Right kidney (tissue), 1 donor: Measurements from ENCODE around the gene FGD6.
"Not testable (repeated sequence)": the region's sequence is repeated elsewhere in the genome, so short reads cannot be mapped to it uniquely, and the experiment has no call there.

Experiments
- DNase-seq: peaks from one replicate; pipeline ENCODE4 v3.0.0-alpha.2; 2016

The FGD6 gene

DNA sequence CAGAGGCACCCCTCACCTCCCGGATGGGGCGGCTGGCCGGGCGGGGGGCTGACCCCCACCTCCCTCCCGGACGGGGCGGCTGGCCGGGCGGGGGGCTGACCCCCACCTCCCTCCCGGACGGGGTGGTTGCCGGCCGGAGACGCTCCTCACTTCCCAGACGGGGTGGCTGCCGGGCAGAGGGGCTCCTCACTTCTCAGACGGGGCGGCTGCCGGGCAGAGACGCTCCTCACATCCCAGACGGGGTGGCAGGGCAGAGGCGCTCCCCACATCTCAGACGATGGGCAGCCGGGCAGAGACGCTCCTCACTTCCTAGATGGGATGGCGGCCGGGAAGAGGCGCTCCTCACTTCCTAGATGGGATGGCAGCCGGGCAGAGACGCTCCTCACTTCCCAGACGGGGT lies 18.4 kb upstream of the FGD6 start:
- not testable (repeated sequence) for DNase-seq

DNA sequence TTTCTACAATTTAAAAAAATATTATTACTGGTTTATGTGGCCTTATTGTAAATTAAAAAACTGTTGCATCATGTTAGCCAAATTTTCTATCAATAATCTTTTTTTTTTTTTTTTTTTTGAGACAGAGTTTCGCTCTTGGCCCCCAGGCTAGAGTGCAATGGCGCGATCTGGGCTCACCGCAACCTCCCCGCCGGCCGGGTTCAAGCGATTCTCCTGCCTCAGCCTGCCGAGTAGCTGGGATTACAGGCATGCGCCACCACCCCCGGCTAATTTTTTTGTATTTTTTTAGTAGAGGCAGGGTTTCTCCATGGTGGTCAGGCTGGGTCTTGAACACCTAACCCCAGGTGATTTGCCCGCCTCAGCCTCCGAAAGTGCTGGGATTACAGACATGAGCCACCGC lies 16.9 kb upstream of the FGD6 start:
- DNase-seq, result not testable (repeated sequence)

DNA sequence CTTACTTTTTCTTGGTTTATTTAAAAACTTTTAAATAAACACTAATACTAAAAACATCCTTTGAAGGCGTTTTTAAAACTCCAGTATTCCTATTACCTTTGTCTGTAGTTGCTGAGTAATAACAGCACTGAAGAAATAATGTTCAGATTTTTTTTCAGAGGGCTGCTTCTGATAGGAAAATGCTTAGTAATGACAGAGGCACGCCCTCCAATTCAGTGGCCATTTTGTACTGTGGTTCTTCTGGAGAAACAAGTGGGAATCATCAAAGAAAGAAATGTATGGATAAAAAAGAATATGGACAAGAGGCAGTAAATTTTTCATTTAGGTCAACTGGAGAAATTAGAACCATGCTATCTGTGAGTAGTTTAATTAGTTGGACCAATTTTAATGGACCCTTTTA lies 13.9 kb upstream of the FGD6 start:
- DNase-seq, result no peak

DNA sequence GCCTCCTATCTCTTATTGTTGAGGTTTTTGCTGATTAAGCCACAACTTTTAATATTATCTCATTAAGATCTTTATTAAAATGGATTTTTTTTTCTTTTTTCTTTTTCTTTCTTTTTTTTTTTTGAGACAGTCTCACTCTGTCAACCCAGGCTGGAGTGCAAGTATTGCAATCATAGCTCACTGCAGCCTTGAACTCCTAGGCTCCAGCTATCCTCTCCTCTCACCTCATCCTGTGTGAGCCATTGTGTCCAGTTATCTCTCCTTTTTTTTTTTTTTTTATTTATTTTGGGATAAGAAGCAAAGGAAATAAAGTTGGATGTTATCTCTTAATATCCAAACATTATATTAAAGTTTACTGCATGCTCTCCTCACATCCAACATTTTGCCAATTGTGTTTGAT lies 13.0 kb upstream of the FGD6 start:
- DNase-seq, result no peak

DNA sequence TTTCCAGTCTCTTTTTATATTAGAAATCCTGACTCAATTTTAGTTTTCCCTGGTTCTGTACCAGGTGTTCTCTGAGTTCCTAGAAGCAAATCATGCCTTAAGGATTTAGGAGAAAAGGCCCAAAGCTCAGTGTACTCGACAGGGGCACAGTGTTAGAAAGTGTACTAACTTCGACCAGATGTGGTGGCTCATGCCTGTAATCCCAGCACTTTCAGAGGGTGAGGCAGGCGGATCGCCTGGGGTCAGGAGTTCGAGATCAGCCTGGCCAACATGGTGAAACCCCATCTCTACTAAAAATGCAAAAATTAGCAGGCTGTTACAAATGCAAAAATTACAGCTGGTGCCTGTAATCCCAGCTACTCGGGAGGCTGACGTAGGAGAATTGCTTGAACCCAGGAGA lies 12.4 kb upstream of the FGD6 start:
- no peak for DNase-seq

DNA sequence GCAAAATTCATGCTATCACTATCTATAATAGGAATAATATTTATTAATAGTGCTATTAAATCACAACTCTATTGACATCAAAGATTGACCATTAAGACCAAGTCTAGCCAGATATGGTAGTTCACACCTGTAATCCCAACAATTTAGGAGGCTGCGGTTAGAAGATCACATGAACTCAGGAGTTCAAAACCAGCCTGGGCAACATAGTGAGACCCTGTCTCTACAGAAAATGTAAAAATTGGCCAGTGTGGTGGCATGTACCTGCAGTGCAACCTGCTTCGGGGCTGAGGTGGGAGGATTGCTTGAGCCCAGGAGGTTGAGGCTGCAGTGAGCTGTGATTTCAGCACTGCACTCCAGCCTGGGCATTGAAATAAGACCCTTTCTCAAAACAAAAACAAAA lies 11.3 kb upstream of the FGD6 start:
- no peak for DNase-seq

DNA sequence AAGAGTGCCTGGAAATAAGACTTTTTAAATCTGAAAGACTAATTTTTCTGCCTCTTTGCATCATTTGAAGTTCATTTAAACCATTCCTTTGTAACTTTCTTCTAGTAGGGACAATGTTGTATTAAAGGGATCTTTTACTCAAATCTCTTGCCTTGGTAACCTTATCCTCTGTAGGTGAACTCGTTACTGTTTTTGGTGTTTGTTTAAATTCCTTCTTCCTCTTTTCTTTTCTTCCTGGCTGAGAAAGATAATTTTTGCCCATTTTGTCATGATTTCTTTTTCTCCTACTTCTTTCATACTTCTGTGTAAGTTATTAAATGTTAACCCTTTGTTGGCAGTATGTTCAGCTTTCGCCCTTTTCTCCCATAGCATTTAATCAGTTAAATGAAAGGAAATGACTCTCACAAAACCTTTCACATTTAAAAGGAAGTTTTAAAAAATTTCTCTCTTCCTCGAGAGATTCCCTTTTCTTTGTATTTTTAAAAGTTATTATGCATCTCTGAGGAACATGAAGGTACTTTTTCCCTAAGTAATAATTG lies 10.6 kb upstream of the FGD6 start:
- DNase-seq, result no peak

DNA sequence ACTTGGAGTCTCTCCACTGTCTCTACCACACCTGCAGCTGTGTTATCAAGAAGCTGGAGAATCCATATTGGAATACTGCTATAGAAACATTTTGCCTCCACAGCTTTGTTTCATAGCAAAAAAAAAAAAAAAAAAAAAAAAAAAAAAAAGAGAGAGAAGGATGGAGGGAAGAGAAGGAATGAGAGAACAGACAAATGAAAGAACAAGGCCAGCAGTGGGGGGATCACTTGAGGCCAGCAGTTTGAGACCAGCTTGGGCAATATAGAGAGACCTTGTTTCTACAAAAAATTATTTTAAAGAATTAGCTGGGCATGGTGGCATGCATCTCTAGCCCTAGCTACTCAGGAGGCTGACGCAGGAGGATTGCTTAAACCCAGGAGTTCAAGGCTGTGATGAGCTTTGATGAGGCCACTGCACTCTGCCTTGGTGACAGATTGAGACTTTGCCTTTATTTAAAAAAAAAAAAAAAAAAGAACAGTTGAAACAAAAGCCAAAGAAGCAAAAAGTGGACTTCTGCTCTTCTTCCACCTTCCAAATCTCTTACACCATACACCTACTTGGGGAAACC lies 8.5 kb upstream of the FGD6 start:
- DNase-seq, result no peak

DNA sequence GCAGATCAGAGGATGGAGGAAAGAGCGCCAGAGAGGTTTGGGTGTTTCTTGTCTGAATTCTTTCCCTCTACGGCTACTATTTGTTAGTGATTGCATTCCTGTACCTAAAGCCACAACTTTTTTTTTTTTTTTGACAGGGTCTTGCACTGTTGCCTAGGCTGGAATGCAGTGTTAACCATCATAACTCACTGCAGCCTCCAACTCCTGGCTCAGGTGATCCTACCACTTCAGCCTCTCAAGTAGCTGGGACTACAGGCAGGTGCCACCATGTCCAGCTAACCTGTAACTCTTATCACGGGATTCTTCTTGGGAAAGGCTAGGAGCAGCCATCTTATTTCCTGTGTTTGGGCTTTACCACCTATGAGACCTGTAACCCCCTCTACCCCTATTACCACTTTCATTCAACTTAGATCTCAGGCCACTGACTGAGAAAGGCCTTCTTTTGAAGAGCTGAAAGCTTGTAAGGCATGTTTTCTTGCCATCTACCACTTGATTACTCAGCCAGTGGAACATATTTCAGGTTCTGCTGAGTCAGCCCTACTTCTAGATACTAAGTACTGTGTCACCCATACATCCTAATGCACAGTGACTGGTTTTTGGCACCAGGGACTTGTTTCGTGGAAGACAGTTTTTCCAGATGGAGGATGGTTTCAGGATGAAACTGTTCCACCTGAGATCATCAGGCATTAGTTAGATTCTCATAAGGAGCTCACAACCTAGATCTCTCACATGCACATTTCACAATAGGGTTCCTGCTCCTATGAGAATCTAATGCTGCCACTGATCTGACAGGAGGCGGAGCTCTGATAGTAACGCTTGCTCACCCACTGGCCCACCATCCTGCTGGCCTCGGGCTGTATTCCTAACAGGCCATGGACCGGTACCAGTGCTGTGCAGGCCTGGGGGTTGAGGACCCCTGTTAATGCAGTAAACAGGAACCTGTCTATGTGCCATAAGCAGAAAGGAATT lies 7.2 kb upstream of the FGD6 start:
- no peak for DNase-seq

DNA sequence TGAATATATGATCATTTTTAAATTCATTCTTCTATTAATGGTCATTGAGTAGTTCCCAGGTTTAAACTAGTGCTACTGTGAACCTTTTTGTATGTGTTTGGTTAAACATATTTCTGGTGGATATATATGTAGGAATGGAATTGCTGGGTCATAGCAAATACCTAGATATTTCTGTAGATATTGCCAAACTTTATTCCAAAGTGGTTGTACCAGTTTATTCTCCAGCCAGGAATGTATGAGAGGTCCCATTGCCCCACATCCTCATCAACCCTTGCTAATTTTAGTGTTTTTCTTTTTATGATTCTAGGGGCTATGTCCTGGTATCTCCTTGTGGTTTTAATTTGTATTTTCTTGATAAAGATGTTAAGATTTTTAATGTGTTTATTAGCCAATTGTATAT lies 3.5 kb upstream of the FGD6 start:
- no peak for DNase-seq

DNA sequence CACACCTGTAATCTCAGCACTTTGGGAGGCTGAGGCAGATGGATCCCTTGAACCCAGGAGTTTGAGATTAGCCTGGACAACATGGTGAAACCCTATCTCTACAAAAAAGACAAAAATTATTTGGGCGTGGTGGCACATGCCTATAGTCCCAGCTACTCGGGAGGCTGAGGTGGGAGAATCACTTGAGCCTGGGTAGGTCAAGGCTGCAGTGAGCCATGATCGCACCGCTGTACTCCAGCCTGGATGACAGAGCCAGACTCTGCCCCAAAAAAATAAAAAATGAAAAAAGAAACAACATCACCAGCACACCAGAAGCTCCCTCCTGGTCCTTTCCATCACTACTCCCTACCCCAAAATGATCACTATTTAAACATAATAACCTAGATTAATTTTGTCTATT lies 2.9 kb upstream of the FGD6 start:
- DNase-seq, result no peak

DNA sequence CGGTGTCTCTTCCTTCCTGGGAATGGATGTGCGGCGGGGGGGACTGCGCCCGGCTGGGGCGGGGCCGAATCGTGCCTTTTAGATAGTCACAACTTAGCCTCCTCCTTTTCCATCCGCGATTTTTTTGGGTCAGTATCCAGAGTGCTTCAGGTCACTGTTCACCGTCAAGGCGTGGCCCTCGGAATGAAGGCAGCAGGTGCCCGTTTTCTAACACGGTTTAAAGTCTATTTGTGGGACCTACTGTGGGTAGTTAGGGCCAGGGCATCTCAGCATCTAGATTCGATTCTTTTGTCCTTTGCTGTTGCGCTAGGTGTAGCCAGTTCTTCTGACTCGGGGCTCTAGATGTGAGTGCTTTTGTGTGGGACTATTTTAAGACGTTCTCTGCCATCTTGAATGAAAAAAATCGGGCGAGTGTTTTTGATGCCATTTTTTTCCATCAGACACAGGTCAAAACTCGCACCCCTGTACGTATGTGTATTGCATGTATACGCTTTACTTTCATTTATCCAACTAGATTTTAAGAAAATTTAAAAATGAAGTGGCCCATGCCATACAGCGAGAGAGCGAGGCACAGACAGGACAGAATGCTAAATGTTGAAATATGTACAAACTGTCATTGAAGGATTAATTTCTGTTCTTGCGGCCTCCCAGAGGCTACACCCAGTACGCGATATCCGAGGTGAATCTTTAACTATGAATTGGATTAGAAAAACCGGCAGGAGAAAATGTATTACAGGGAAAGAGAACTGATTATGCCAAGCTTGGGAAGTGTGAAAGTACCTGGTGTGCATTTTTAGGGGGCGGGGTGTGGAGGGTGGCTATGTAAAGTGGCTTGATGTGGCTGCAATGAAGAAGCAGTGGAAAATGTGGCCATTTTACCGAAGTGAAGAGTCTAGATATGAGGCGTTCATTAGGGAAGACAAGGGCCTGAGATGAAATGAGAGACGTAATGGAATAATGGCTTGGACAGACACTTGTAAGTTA lies 1.2 kb upstream of the FGD6 start:
- no peak for DNase-seq

DNA sequence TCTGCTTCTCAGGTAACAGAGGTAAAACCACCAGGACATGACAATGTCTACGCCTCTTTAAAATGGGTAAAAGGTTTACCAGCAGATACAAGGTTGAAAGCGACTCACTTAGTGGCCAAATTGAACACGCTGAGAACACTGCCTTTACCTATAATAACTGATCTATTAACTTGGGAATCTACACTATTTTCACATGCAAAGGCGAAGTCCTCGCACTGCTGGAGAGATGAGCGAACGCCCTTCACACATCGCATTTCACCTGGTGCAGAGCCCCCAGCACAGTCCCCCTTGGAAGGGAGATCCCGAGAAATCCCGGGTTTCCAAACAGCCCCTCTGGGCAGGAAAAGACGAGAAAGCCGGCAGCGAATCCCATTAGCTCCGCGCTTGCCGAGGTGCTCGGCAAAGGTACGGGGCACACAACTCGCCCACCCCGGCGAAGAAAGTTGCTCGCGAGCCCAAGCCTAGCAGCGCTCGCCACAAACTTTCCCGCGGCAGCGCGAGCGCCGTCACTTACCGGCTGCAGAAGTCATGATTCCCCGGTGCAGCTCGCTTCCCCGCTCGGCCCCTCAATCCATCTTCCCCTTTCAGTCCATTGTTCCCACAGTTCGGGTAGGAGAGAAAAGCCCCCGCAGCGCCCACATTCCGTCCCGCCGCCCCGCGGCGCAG lies 423 bp downstream of the FGD6 start:
- DNase-seq, result peak; percentile 96

DNA sequence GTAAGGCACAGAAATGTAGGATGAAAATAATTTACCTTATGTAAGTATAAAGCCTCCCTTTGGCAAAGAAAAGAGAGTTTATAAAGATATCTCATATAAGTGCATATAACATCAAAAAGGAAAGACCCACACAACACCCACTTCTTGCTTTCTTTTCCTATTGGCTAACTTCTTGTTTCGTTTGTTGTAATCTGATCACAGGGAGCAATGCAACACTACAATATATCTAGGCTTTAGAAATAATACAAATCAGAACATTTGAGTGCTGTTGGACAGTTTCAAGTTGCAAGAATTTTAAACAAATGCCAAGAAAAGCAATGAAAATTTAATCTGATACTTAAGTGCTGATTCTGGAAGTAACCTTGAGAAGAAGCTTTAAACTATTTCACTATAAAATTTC lies 1.3 kb downstream of the FGD6 start:
- no peak for DNase-seq

DNA sequence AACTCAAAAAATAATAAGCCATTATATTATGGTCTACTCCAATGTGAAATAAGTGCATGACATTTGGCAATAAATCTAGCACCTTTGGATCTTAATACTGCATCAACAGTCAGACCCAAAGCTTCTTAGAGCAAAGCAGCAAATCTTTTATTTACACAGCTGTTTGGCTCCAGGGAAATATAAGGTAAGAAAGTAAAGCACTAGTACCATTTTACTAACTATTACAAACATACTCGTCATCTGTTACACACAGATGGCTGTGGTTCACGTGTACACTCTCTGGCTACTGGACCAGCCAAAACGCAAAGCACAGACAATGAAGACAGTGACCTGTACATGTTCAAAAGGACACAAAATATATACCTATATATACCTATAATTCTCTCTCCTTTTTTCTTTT lies 2.8 kb downstream of the FGD6 start:
- no peak for DNase-seq

DNA sequence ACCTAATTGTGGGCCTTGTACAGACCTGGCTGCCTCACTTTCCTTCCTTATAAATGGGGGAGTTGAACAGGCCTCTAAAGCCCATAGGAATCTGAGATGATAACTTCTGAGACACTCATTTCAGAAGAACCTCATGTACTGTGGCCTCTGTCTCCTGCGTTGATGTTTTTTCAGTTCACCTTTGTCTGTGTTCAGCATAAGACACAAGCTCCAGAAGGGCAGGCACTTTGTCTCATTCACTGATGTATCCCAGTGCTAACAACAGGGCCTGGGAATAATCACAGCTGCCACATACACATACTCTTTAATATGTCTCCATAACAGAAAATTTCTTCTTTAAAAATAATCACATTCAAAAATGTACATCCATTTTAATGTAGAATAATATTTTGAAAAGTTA lies 3.3 kb downstream of the FGD6 start:
- no peak for DNase-seq

DNA sequence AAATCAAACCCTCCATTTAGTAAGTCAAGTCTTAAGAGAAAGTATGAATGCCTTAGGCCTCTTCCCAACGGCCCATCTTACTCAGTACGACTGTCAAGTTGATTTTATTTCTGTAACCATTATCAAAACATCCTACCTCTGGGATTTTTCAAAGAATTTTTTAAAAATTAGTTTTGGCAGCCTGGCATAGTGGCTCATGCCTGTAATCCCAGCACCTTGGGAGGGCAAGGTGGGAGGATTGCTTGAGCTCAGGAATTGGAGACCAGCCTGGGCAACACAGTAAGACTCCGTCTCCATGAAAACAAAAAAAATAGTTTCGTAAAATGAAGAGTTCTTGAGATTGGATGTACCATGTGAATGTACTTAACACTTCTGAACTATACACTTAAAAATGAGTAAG lies 4.1 kb downstream of the FGD6 start:
- DNase-seq, result no peak

DNA sequence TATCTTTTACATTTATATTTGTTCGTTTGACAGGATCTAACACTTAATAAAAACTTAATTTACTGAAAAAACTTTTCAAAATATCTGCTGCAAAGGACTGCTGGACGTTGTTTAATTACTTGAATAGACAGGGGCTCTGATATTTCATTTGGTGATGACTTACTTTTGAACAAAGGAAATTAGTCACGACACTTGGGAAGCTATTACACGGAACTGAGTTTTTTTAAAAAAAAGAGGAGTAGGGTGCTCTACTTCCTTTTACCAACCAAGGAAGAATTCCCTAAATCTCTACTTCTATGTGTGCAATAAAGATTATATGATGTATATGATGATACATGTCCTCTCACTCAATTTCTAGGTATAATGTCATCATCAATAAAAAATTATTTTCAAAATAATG lies 4.7 kb downstream of the FGD6 start:
- no peak for DNase-seq

DNA sequence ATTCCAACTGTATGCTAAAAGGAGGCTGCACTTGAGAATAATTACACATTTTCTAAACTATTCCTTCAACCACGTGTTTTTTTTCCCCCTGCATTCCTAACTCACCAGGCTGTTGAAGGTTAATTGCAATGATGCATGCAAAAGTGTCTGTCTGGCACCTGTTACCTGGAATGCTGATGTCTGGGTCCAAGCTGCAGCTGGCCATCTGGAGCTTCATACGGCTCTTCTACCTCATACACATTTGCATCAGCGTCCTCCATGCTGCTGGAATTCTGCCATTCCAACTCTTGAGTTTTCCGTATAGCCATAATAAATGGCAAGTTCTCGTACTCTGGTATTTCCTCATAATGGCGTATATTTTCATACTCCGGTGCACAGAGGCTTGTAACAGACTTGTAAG lies 8.6 kb downstream of the FGD6 start:
- DNase-seq, result no peak

DNA sequence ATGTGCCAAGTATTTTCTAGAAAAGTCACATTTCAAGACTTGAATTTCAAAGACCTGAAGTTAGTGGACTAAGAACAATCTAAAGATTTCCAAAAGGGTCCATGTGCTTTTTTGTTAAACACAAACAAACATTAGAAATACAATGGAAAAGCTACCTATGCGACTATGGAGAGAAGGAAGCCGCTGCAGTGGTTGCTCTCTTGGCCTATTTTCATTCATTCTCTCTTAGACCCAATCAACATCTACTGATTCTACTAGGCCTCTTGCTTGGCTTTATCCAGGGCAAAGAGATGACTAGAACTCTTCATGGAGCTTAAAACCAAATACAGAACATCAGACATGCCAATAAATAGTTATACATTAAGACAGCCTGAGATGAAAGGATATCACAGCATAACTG lies 9.9 kb downstream of the FGD6 start:
- no peak for DNase-seq

DNA sequence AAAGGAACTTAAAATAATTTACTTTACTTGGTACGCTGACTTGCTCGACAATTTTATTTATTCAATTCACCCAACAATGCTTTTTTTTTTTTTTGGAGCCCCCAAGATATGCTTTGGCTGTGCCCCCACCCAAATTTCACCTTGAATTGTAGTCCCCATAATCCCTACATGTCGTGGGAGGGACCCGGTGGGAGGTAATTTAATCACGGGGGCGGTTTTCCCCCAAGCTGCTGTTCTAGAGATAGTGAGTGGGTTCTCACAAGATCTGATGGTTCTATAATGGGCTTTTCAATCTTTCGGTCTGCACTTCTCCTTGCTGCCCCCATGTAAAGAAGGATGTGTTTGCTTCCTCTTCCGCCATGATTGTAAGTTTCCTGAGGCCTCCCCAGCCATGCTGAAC lies 10.4 kb downstream of the FGD6 start:
- DNase-seq, result no peak

DNA sequence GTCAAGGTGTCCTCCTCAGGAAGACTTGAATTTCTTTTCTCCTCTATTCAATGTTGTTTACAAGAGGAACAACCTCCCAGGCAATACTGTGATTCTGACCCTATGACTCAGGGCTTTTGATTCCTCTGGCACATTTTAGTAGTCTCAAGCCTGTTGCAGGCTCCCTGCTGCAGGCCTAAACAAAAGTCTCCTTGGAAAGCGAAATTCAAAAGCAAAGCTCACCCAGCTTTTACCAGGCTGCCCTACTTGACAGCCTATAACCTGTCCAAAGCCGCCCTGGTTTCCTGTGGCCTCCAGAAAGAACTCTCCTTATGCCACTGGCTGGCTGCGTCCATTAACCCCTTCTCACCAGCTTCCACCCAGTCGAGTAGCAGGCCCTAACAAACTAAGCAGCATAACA lies 11.6 kb downstream of the FGD6 start:
- DNase-seq, result no peak
